ENCODE results near the gene UNC119B. TPM values are rescaled to one million over a fixed set of nuclear protein-coding genes. Genes with fewer than 3 reads are reported as not detected.
"Not testable (repeated sequence)": the region's sequence is repeated elsewhere in the genome, so short reads cannot be mapped to it uniquely, and the experiment has no call there.

The UNC119B gene
- total RNA-seq = 5.6 TPM

DNA sequence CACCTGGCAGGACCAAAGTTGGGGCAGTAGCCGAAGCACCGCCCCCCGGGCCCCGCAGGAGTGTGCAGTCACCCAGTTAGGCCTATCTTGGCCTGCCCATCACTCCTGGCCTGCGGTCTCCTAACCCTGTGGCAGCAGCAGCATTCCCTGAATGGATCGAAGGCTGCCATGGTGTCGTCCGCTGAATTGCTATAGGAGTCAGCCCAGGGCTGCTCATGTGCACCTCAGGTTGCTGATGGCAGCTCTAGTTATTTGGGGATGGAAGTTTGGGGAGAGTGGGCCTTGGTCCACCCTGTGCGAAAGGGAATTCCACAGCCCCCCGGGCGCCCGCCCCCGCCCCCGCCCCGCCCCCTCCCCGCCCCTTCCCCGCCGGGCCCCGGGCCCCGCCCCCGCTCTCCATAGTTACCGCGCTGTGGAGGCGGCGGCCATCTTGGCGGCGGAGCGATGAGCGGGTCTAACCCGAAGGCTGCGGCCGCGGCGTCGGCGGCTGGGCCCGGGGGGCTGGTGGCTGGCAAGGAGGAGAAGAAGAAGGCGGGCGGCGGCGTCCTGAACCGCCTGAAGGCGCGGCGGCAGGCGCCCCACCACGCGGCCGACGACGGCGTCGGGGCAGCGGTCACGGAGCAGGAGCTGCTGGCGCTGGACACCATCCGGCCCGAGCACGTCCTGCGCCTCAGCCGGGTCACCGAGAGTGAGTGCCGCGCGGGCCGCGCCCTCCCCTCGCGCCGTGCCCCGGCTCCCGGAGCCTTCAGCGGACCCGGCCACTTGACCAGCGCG, at the start of gene UNC119B:
Gene UNC119B, plus strand, starts transcription at position 428 of the 774 bp plus-strand sequence. Its CDS starts 17 bp downstream, at position 445.
- peak within 1 kb of the TSS; percentile 72 for H3K4me3 ChIP-seq (ENCODE audit: low read length)
- no peaks in the 10 kb centered on the region for H3K9me3 ChIP-seq (ENCODE audit: low read depth, low read length)
- peaks cover 27% of the 10 kb centered on the region for H3K4me1 ChIP-seq (ENCODE audit: insufficient read depth, low read length)
- H3K27me3 ChIP-seq (ENCODE audit: insufficient read depth, low read length) = no peaks in the 10 kb centered on the region

DNA sequence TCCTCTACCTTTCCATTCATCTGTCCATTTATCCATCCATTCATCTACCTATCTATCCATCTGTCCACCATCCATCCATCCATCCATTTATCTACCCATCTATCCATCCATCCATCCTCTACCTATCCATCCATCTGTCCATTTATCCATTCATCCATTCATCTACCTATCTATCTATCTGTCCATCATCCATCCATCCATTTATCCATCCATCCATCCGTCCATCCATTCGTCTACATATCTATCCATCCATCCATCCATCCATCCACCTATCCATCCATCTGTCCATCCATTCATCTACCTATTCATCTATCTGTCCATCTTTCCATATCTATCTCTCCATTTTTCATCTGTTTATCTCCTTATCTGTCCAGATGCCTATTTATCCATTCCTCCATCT, 48.8 kb upstream of the UNC119B start:
- H3K4me3 ChIP-seq (ENCODE audit: low read length) = no peak overlapping the region
- no peaks in the 10 kb centered on the region for H3K27me3 ChIP-seq (ENCODE audit: insufficient read depth, low read length)
- H3K4me1 ChIP-seq (ENCODE audit: insufficient read depth, low read length) = peaks cover 8% of the 10 kb centered on the region
- no peaks in the 10 kb centered on the region for H3K9me3 ChIP-seq (ENCODE audit: low read depth, low read length)

DNA sequence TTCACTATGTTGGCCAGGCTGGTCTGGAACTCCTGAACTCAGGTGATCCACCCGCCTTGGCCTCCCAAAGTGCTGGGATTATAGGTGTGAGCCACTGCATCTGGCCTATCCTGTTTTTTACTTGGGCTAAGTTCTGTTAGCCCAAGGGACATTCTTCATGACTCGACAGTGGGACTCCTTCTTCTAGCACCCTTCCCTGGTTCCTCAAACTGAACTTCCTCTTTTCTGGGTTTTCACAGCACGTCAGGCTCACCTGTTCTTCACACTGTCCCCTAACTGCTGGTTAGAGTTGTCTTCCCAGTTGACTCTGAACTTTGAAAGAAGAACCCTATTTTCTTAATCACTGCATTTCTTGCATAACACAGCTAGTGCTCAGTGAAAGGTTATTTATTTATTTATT, 47.4 kb upstream of the UNC119B start:
- Histone ChIP-seq H3K9me3 (ENCODE audit: low read depth, low read length) (no peaks in the 10 kb centered on the region), H3K4me1 (ENCODE audit: insufficient read depth, low read length) (peaks cover 8% of the 10 kb centered on the region), H3K27me3 (ENCODE audit: insufficient read depth, low read length) (no peaks in the 10 kb centered on the region)

DNA sequence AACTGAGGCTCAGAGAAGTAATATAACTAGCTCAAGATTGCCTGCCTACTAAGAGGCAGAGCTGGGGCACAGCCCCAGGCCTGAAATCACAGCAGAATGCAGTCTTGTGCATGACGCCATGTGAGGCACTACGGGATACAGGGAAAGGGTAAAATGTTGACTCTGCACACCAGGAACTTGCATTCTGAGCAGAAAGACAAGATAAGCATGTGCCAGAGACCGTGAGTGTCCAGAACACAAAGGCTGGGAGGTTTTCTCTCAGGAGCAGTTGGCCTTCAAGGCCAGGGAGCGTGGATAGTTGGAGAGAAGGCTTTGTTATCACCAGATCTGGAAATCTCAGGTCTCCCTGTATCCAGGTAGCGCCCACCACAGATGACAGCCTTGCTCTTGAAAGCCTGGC, 46.5 kb upstream of the UNC119B start:
- no peaks in the 10 kb centered on the region for H3K9me3 ChIP-seq (ENCODE audit: low read depth, low read length)
- H3K4me3 ChIP-seq (ENCODE audit: low read length) = no peak overlapping the region
- H3K4me1 ChIP-seq (ENCODE audit: insufficient read depth, low read length) = peaks cover 8% of the 10 kb centered on the region
- H3K27me3 ChIP-seq (ENCODE audit: insufficient read depth, low read length) = no peaks in the 10 kb centered on the region

More for the DNA sequence above, 47.4 kb upstream of the UNC119B start:
- no peak overlapping the region for H3K4me3 ChIP-seq (ENCODE audit: low read length)

DNA sequence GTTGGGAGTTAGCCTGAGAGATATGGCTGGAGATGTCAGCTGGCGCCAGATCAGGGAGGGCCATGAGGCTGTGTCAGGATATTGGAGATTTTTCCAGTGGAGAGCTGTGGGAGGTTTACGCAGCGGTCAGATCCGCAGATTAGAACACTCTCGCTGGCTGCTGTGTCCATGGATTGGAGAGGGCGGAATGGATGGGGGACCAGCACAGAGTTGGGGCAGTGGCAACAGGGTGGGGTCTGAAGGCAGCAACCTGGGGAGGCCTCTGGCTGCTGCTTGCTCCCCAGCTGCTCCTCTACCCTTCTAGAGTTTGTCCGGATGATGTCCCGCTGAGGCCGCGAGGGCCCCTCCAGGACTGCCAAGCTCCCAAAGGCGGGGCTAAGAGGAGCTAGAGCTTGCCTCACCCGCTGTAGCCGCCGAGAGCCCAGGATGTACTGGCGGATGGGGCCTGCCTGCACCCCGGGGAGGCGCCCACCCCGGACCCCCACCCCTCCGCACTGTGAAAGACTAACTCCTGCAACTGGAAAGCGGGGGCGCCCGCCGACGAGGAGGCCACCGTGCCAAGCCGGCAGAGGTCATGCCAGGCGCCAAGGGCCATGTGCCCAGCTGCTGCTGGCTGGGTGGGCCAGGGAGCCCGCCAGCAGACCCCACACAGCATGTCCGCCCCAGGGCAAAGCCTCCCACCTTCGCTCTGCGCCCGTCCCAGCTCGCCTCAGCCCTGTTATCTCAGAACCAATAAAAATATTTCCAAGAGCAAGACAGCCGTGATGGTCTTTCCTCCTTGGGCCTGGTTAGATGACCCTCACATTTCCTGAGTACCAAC, 43.5 kb upstream of the UNC119B start:
- H3K4me3 ChIP-seq (ENCODE audit: low read length) = no peak overlapping the region
- H3K27me3 ChIP-seq (ENCODE audit: insufficient read depth, low read length) = no peaks in the 10 kb centered on the region
- H3K9me3 ChIP-seq (ENCODE audit: low read depth, low read length) = no peaks in the 10 kb centered on the region
- peaks cover 11% of the 10 kb centered on the region for H3K4me1 ChIP-seq (ENCODE audit: insufficient read depth, low read length)

DNA sequence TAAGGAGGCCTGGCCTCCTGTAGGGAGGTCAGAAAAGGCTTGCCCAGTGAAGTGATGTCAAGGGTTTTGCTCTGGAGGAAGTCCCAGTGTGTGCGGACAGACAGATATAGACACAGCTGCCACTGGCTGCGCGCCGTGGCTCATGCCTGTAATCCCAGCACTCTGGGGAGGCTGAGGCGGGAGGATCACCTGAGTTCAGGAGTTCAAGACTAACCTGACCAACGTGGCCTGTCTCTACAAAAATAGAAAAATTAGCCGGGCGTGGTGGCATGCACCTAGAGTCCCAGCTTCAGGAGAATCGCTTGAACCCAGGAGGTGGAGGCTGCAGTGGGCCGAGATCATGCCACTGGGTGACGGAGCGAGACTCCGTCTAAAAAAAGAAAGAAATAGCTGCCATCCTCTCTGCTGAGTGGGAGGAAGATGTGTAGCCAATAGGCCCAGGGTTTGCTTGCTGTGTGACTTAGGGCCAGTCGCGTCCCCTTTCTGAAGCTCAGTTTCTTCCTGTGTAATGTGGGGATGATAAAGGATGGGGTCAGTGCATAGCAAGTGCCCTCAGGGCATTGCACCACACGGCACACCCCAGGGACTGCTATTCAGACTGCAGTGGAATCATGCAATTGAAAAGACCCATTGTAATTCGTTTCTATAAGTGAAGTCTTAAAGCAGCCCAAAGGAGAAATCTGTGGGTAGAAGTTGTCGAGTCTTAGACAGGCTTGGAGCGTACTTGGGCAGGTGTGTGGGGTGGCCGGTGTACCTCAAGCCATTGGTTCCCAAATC, 42.0 kb upstream of the UNC119B start:
- H3K4me1 ChIP-seq (ENCODE audit: insufficient read depth, low read length) = peaks cover 4% of the 10 kb centered on the region
- no peak overlapping the region for H3K4me3 ChIP-seq (ENCODE audit: low read length)
- H3K27me3 ChIP-seq (ENCODE audit: insufficient read depth, low read length) = no peaks in the 10 kb centered on the region
- H3K9me3 ChIP-seq (ENCODE audit: low read depth, low read length) = no peaks in the 10 kb centered on the region

DNA sequence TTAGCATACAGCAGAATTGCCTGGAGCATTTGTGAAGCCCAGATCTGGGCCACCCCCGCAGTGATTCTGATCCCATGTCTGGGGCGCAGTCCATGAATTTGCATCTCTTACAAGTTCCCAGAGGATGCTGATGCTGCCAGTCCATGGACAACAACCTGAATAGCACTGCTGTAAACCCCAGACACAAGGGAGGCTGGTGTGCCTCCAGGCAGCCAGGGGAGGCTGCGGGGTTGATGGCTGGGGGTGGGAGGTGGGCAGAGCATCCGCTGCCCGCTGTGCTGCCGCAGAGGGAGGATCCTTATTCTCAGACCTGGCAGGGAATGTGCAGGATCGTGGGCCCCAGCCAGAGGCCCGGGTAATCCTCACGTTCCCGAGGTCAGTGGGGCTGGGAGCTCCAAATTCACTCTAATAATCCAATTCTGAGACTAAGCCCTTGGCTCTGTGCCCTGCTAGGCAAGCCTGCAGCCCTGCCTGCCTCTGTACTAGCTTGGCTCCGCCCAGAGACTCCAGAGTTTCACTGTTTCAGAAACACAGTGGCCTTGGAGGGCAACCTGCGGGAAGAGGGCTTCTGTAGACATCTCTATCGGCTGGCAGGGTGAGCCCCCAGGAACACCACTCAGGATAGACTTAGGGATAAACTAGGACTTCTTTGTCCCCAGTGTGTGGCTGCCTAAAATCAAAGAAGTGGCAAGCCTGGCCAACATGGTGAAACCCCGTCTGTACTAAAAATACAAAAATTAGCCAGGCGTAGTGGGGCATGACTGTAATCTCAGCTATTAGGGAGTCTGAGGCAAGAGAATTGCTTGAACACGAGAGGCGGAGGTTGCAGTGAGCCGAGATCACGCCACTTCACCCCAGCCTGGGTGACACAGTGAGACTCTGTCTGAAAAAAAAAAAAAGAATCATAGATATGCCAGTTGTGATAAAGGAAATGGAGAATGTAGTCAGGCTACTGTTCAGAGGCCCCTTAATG, 41.1 kb upstream of the UNC119B start:
- H3K27me3 ChIP-seq (ENCODE audit: insufficient read depth, low read length) = no peaks in the 10 kb centered on the region
- H3K4me1 ChIP-seq (ENCODE audit: insufficient read depth, low read length) = peaks cover 13% of the 10 kb centered on the region
- H3K9me3 ChIP-seq (ENCODE audit: low read depth, low read length) = no peaks in the 10 kb centered on the region
- H3K4me3 ChIP-seq (ENCODE audit: low read length) = no peak overlapping the region

DNA sequence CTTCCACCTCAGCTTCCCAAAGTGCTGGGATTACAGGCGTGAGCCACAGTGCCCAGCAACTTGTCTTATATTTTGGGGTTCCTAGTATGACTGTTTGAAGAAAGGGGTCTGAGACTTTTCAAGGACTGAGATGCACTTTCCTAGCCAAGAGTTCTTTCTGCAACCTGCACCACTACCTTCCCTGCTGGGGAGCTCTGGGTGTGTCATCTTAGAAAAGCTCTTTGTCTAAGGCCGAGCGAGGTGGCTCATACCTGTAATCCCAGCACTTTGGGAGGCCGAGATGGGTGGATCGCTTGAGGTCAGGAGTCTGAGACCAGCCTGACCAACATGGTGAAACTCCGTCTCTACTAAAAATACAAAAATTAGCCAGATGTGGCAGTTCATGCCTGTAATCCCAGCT, 40.0 kb upstream of the UNC119B start:
- peaks cover 15% of the 10 kb centered on the region for H3K4me1 ChIP-seq (ENCODE audit: insufficient read depth, low read length)
- H3K4me3 ChIP-seq (ENCODE audit: low read length); H3K9me3 ChIP-seq (ENCODE audit: low read depth, low read length); H3K27me3 ChIP-seq (ENCODE audit: insufficient read depth, low read length): not testable (repeated sequence)

DNA sequence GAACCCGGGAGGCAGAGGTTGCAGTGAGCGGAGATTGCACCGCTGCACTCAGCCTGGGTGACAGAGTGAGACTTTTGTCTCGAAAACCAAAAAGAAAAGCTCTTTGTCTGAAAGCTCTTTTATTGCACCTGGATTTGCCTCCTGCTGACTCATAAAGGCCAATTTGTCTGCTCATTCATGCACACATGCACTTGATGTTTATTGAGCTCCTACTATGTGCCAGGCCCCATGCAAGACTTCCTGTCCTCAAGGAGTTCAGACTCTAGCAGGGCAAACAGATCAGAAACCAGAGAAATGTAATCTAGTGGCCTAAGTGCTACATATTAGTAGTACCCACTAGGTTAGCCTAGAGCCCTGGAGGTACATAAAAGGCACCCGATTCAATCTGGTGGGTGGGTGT, 39.6 kb upstream of the UNC119B start:
- peaks cover 15% of the 10 kb centered on the region for H3K4me1 ChIP-seq (ENCODE audit: insufficient read depth, low read length)
- no peak overlapping the region for H3K4me3 ChIP-seq (ENCODE audit: low read length)
- no peaks in the 10 kb centered on the region for H3K9me3 ChIP-seq (ENCODE audit: low read depth, low read length)
- H3K27me3 ChIP-seq (ENCODE audit: insufficient read depth, low read length) = no peaks in the 10 kb centered on the region

DNA sequence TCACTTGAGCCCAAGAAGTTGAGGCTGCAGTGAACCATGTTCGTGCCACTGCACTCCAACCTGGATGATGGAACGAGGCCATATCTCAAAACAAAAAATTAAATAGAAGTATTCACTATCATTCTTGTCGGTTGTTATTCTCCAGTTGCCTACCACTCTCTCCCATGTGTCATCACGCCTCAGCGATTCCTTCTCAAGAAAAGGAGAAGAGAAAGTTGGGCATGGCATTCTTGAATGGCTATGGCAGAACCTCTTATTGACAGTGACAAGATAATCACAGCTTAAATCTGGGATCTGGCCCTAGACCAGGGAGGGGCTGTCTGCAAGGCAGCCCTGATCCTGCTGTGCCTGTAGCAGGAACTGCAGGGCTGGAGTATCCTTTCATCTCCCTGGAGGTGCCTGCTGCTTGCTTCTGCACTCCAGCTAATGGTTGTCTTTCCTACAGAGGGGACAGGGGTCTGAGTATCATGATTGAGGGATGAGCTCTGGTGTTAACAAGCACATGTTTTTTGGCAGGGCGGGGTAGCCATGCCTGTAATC, 36.1 kb upstream of the UNC119B start:
- H3K9me3 ChIP-seq (ENCODE audit: low read depth, low read length) = no peaks in the 10 kb centered on the region
- no peak overlapping the region for H3K4me3 ChIP-seq (ENCODE audit: low read length)
- H3K27me3 ChIP-seq (ENCODE audit: insufficient read depth, low read length) = no peaks in the 10 kb centered on the region
- H3K4me1 ChIP-seq (ENCODE audit: insufficient read depth, low read length) = peaks cover 31% of the 10 kb centered on the region

DNA sequence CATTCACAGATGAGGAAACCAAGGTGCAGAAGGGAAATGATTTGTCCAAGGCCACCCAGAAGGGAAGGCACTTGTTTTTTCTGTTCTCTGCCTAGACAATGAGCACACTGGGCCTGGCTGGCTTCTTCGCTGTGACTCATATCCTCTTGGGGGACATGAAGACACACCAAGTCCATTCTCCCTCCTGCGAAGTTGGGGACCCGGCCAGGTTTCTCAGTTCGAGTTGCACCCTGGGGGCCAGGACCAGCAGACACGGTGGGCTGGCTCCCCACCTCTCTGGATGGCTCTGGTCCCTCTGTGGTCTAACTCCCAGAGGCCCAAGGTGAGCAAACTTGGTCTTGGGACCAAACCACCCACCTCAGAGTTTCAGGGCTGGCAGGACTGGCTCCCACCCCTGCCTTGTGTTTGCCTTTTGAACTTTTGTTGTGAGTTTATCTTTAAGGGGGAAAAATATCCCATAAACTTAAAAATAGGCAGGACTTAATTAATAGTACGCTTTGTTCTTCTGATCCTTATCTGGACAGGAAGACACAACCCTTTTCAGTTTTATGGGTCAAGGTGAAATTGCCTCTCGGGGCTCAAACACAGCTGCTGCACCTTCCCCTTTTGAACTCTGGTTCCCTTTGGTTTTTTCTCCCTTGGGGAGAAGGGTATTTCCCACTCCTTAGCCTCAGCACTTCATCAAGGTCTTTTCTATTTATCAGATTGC, 32.3 kb upstream of the UNC119B start:
- H3K4me1 ChIP-seq (ENCODE audit: insufficient read depth, low read length) = peaks cover 40% of the 10 kb centered on the region
- H3K4me3 ChIP-seq (ENCODE audit: low read length) = no peak overlapping the region
- H3K9me3 ChIP-seq (ENCODE audit: low read depth, low read length) = no peaks in the 10 kb centered on the region

DNA sequence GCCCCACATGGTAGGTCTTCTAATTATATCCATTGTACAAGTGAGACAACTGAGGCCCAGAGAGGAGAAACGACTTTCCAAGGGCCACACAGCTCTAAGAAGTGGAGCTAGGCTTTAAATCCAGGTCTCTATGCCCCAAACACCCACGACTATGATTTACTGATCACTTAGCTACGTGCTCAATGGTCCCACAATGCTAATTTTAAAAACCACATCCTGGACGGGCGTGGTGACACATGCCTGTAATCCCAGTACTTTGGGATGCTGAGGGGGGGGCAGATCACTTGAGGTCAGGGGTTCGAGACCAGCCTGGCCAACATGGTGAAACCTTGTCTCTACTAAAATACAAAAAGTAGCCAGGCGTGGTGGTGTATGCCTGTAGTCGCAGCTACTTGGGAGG, 31.7 kb upstream of the UNC119B start:
- Histone ChIP-seq H3K4me3 (ENCODE audit: low read length) (no peak overlapping the region), H3K9me3 (ENCODE audit: low read depth, low read length) (no peaks in the 10 kb centered on the region), H3K27me3 (ENCODE audit: insufficient read depth, low read length) (no peaks in the 10 kb centered on the region), H3K4me1 (ENCODE audit: insufficient read depth, low read length) (peaks cover 41% of the 10 kb centered on the region)

More for the DNA sequence above, 32.3 kb upstream of the UNC119B start:
- H3K27me3 ChIP-seq (ENCODE audit: insufficient read depth, low read length) = no peaks in the 10 kb centered on the region

DNA sequence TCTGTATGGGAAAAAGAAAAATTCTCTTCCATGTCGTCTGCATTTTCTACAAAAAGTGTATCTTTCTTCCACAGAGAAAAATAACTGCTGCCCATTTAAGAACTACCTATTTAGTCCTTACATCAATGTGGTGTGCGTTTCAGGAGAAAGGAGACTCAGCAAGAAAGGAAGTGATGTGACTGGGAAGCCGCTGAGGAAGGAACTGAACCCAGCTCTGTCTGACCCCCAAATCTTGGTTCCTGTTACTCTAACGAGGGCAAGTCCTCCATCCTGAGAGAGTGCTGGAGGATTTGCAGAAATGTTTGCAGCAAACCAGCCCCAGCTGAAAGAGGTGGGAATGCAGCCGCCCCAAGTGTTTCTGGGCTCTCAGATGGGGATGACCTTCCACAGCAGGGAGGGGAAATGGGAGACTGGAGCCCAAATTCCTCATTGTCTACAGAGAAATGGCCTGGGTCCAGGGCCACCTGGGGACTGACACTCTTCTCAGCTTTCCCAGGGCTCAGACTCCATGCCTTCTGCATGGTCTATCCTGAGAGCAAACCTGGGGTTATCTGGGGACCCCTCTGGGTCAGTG, 30.0 kb upstream of the UNC119B start:
- Histone ChIP-seq H3K4me3 (ENCODE audit: low read length) (no peak overlapping the region), H3K9me3 (ENCODE audit: low read depth, low read length) (no peaks in the 10 kb centered on the region), H3K4me1 (ENCODE audit: insufficient read depth, low read length) (peaks cover 47% of the 10 kb centered on the region), H3K27me3 (ENCODE audit: insufficient read depth, low read length) (no peaks in the 10 kb centered on the region)
